Measurements from ENCODE around the gene YBX2. TPM values are rescaled to one million over a fixed set of nuclear protein-coding genes. Genes with fewer than 3 reads are reported as not detected.

Gene YBX2
- total RNA-seq, 2 donors from 2014 or later = 3.6 to 9.5 TPM

DNA sequence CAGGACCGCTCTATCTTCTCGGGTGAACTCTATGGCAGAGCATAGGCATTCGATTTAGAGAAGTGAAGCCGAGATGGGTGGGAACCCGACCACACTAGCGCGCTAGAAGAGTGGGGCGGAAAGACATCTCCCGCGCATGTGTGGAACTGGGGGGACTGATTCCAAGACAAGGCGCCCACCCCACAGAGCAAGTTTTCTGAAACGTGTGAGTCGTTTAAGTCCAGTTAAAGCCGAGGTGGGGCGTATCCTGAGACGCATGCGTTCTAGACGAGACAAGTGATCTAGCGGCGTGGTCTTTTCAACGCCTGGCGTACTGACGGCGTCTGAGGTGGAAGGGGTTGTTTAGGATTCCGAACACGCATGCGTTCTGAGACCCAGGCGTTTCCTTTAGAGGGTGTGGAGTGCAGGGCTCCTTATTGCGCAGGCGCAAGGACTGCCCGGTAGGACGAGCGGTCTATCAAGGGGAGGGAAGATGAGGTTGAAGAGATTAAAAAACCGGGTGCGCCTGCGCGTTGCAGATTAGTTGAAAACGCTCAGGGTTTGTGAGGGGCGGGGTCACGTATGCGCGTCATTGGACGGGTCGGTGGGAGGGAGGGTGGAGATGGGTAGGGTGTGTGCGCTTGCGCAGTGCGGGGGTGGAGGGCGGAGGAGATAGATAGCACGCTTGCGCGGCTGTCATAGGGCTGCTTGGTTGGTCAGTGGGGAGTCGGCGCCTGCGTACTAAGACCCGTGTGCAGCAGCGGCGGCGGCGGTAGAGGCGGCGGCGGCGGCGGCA is 12.7 kb upstream of the YBX2 start, which contains the start of gene EIF5A:
Gene EIF5A, plus strand, starts transcription at position 718 of the 775 bp plus-strand sequence. CDS start 2,008 bp downstream, outside the sequence.
- H3K4me1 Mint-ChIP-seq (ENCODE audit: low read depth) = peaks cover 41% of the 10 kb centered on the region
- H3K4me3 Mint-ChIP-seq = peak within 1 kb of the TSS; percentile 85 to 94
- peak within 1 kb of the TSS; percentile 91 for H3K27ac Mint-ChIP-seq
- no peaks in the 10 kb centered on the region for H3K27me3 Mint-ChIP-seq (ENCODE audit: low read depth)
- H3K9me3 Mint-ChIP-seq = no peaks in the 10 kb centered on the region
- ATAC-seq (replicated peaks in 1 of 2) (peak; percentile 78 to 79), DNase-seq (peak; percentile 100)
- peaks cover 27 to 32% of the 10 kb centered on the region in 2 donors for H3K36me3 Mint-ChIP-seq (ENCODE audit: insufficient read depth in 2 of 2)

DNA sequence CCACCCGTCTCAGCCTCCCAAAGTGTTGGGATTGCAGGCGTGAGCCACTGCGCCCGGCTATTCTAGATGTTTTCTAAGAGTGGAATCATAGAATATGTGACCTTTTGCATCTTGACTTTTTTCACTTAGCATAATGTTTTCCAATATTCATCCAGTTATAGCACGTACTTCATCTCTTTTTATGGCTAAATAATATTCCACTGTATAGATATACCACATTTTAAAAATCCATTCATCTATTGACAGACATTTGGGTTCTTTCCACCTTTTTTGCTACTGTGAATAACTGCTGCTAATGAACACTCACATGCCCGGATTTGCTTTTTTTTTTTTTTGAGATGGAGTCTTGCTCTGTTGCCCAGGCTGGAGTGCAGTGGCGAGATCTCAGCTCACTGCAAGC is 9.7 kb upstream of the YBX2 start:
- Mint-ChIP-seq H3K4me3 (no peak overlapping the region), H3K9me3 (no peaks in the 10 kb centered on the region), H3K27ac (no peak overlapping the region), H3K36me3 (ENCODE audit: insufficient read depth in 2 of 2) (peaks cover 7 to 8% of the 10 kb centered on the region in 2 donors), H3K27me3 (ENCODE audit: low read depth) (no peaks in the 10 kb centered on the region), H3K4me1 (ENCODE audit: low read depth) (peaks cover 12% of the 10 kb centered on the region)
- ATAC-seq (replicated peaks in 1 of 2) (no peak), DNase-seq (no peak)

DNA sequence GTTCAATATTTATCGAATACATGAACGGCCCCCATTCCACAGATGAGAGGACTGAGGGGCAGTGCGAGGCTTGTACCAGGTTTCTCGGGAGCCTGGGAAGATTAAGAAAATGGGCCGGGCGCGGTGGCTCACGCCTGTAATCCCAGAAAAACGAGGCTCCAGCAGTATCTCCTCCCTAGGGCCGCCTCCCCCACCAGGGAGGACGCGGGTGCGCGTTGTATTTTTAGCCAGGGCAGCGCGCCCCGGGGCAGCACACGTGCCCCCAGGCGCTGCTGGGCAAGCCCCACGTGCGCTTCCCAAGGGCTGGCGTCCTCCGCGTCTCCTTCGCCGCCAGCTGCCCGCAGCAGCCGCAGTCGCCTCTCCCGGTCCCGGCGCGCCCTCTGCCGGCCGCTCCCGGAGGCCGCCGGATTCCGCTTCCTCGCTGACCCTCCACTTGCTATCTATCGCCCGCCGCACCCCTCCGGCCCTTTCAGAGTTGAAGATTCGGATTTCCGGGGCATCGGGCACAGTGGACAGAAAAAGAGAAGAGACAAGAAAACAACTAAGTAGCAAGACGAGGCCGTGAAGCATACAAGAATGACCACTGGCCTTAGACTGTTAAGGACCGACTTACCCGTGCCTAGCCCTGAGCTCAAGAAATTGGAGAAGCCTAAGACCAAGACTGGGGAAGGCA is 1.9 kb upstream of the YBX2 start:
- H3K27me3 Mint-ChIP-seq (ENCODE audit: low read depth) = peaks cover 23% of the 10 kb centered on the region
- H3K4me3 Mint-ChIP-seq = peak overlapping the region; percentile 93
- peaks cover 21% of the 10 kb centered on the region for H3K4me1 Mint-ChIP-seq (ENCODE audit: low read depth)
- H3K27ac Mint-ChIP-seq = no peak overlapping the region
- DNase-seq (peak; percentile 77 to 86), ATAC-seq (replicated peaks in 1 of 2) (peak; percentile 20 to 38)
- no peaks in the 10 kb centered on the region for H3K9me3 Mint-ChIP-seq
- H3K36me3 Mint-ChIP-seq (ENCODE audit: insufficient read depth in 2 of 2) = no peaks in the 10 kb centered on the region

DNA sequence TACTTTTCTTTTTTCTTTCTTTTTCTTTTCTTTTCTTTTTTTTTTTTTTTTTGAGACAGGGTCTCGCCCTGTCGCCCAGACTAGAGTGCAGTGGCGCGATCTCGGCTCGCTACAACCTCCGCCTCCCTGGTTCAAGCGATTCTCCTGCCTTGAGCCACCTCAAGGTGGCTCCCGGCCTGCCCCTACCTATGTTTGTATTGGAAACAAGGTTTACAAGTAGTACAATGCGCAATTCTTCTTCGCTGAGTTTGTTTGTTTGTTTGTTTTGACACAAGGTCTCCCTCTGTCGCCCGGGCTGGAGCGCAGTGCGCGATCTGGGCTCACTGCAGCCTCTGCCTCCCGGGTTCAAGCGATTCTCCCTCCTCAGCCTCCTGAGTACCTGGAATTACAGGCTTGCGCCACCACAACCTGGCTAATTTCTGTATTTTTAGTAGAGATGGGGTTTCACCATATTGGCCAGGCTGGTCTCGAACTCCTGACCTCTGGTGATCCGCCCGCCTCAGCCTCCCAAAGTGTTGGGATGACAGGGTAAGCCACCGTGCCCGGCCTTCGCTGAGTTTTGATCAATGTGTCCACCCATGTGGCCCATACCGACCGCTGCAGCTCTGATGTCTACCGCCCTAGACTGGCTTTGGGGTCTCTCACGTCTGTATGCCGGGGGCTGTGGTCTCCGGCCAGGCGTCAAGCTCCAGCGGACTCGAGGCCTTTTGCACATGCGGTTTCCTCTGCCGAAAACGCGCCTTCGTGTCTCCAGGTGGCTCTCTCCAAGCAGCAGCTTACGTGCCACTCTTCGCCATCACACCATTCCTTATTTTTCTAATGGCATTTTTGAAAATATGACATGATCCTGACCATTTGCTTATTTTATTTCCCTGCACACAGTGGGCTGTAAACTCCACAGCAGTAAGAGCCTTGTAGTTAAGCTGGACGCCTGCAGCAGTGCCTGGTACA is 1.1 kb upstream of the YBX2 start:
- Mint-ChIP-seq H3K4me3 (peak overlapping the region; percentile 93), H3K27me3 (ENCODE audit: low read depth) (peaks cover 23% of the 10 kb centered on the region), H3K4me1 (ENCODE audit: low read depth) (peaks cover 21% of the 10 kb centered on the region), H3K9me3 (no peaks in the 10 kb centered on the region), H3K36me3 (ENCODE audit: insufficient read depth in 2 of 2) (no peaks in the 10 kb centered on the region), H3K27ac (peak overlapping the region; percentile 90)
- no peak for DNase-seq
- no peak for ATAC-seq (replicated peaks in 1 of 2)

DNA sequence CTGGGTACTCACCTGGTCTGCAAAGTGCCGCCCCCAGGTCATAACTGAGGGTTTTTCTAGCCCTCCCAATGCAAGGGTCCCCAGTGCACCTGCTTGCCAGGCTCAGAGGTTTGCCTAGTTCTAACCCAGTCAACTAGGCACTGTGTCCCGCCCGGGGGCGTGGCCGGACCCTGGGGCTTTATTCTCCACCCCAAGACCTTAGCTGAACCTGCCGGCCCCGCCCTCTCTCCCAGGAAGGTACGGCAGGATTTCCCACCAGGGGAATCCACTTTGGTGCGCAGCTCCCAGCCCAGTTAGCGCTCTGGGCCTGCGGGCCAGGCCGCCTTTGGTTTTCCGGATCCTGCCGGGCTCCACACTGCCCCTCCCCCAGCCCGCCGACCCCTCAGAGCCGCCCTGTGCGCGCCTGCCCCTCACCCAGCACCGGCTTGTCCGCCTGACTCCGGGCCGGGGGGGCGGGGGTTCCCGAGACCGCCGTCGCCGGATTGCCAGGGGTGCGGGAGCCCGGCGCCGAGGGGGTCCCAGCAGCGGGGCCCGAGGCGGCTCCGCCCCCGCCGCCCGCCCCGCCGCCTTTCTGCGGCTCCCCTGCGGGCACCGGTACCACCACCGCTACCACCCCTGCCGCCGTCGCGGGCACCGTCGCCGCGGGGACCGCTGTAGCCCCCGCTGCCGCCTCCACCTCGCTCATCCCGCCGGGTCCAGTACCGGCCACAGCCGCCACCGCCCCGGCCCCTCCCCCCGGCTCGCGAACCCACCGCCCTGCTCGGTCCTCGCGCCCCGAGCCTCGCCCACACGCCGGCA is 424 bp downstream of the YBX2 start:
- Mint-ChIP-seq H3K36me3 (ENCODE audit: insufficient read depth in 2 of 2) (no peaks in the 10 kb centered on the region), H3K27ac (no peak overlapping the region), H3K4me3 (peak overlapping the region; percentile 62 to 93), H3K9me3 (no peaks in the 10 kb centered on the region), H3K27me3 (ENCODE audit: low read depth) (peaks cover 23% of the 10 kb centered on the region), H3K4me1 (ENCODE audit: low read depth) (peaks cover 21% of the 10 kb centered on the region)
- ATAC-seq (replicated peaks in 1 of 2) (no peak), DNase-seq (peak in 1 of 2 donors; percentile 35)

DNA sequence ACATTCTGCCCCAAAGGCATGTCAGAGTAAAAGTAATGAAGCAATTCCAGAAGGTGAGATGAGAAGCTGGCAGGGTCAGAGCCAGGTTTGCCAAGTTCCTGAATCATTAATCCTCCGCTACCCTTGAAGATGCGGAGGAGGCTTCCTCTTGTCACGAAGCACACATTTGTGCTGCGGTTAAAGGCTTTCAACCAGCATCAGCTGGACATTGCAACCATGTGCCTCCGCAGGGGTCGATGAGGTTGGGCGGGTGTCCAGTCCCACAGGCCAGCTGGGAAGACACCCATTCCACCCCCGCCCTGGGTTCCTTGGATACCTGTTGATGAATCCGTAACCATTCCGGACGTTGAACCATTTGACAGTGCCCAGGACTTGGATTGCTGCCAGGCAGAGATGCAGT is 1.3 kb downstream of the YBX2 start:
- Mint-ChIP-seq H3K4me3 (peak overlapping the region; percentile 62 to 67), H3K27ac (no peak overlapping the region), H3K27me3 (ENCODE audit: low read depth) (peaks cover 23% of the 10 kb centered on the region), H3K36me3 (ENCODE audit: insufficient read depth in 2 of 2) (no peaks in the 10 kb centered on the region), H3K9me3 (no peaks in the 10 kb centered on the region), H3K4me1 (ENCODE audit: low read depth) (peaks cover 21% of the 10 kb centered on the region)
- DNase-seq = no peak
- ATAC-seq (replicated peaks in 1 of 2) = no peak

DNA sequence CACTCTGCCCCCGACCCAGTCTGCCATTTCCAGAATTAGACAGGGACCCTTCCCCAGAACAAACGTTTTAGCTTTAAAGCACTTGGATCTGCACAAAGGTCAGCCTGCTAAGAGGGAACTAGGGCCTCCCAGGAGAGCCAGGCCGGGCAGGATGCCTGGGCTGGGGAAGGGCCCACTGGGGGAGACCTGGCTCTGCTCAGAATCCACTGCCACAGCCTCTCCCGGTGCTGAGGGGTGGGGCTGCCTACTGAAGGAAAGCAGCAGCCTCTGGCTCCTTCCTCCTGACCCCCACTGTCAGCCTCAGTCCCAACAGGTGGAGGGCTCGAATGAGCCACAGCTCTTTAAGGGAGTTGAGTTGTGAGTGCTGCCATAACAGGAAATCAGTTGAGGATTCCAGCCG is 1.7 kb downstream of the YBX2 start:
- H3K4me1 Mint-ChIP-seq (ENCODE audit: low read depth) = peaks cover 21% of the 10 kb centered on the region
- DNase-seq = no peak
- H3K27ac Mint-ChIP-seq = no peak overlapping the region
- H3K36me3 Mint-ChIP-seq (ENCODE audit: insufficient read depth in 2 of 2) = no peaks in the 10 kb centered on the region
- no peaks in the 10 kb centered on the region for H3K9me3 Mint-ChIP-seq
- peak overlapping the region in 1 of 2 donors; percentile 67 for H3K4me3 Mint-ChIP-seq
- ATAC-seq (replicated peaks in 1 of 2) = no peak
- peaks cover 23% of the 10 kb centered on the region for H3K27me3 Mint-ChIP-seq (ENCODE audit: low read depth)

DNA sequence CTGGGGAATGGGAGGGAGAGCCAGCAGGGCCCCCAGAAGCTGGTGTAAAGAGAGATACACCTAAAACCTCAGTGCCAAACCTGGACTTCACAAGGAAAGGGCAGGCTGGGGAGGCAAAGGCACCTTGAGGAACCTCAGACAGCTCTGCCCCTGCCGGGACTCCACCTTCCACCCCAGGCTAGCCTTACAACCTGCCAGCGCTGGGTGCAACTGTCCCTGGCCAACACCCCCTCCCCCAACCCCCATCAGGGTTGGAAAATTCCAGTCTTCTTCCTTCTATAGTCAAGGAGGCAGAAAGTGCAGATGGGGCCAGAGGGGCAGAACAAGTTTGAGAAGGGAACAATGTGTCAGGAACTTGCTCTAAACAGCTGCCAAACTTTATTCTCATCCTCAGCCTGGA is 2.2 kb downstream of the YBX2 start:
- Mint-ChIP-seq H3K27ac (no peak overlapping the region), H3K4me1 (ENCODE audit: low read depth) (peaks cover 21% of the 10 kb centered on the region), H3K27me3 (ENCODE audit: low read depth) (peaks cover 23% of the 10 kb centered on the region), H3K4me3 (no peak overlapping the region), H3K9me3 (no peaks in the 10 kb centered on the region), H3K36me3 (ENCODE audit: insufficient read depth in 2 of 2) (no peaks in the 10 kb centered on the region)
- no peak for DNase-seq
- ATAC-seq (replicated peaks in 1 of 2) = no peak

DNA sequence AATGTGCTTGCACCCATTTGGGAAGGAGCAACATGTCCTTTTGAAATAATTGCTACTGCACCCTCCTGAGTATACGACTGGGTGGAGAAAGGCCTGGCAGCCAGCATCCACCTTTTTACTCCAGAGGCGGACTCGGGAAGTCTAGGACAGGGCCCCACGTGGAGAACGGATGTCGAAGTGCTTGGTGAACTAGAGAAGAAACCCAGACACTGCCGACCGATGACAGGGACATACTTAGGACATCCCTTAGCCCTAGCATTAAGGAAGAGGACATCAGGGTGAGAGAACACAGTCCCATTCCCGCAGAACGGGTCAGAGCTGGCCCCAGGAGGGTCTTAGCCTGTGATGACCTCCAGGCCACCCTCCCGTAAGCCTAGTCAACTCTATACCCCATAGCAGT is 3.8 kb downstream of the YBX2 start:
- Mint-ChIP-seq H3K27me3 (ENCODE audit: low read depth) (peaks cover 18% of the 10 kb centered on the region), H3K36me3 (ENCODE audit: insufficient read depth in 2 of 2) (no peaks in the 10 kb centered on the region)
- no peak for DNase-seq

DNA sequence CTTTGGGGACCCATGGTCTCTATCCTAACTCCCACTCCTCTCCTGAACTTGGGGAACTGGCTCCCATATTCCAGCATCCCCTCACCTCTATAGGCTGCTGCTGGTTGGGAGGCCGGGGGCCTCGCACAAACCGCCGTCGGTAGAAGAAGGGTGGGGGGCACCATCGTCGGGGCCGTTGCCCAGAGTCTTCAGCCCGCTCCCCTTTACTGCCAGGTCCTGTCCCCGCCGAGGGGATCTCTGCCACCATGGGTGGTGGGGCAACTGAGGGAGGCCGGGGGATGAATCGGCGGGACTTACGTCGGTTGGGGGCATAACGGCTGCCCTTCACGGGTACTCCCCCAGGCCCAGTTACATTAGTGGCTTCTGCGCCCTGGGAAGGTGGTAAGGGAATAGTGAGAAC is 4.3 kb downstream of the YBX2 start:
- Mint-ChIP-seq H3K4me1 (ENCODE audit: low read depth) (peaks cover 4% of the 10 kb centered on the region), H3K36me3 (ENCODE audit: insufficient read depth in 2 of 2) (no peaks in the 10 kb centered on the region), H3K9me3 (no peaks in the 10 kb centered on the region), H3K27me3 (ENCODE audit: low read depth) (peaks cover 13% of the 10 kb centered on the region), H3K27ac (no peak overlapping the region), H3K4me3 (no peak overlapping the region)
- ATAC-seq (replicated peaks in 1 of 2) (no peak), DNase-seq (no peak)

More for the DNA sequence above, 3.8 kb downstream of the YBX2 start:
- Mint-ChIP-seq H3K27ac (no peak overlapping the region), H3K9me3 (no peaks in the 10 kb centered on the region), H3K4me3 (no peak overlapping the region), H3K4me1 (ENCODE audit: low read depth) (peaks cover 10% of the 10 kb centered on the region)
- ATAC-seq (replicated peaks in 1 of 2) = no peak

DNA sequence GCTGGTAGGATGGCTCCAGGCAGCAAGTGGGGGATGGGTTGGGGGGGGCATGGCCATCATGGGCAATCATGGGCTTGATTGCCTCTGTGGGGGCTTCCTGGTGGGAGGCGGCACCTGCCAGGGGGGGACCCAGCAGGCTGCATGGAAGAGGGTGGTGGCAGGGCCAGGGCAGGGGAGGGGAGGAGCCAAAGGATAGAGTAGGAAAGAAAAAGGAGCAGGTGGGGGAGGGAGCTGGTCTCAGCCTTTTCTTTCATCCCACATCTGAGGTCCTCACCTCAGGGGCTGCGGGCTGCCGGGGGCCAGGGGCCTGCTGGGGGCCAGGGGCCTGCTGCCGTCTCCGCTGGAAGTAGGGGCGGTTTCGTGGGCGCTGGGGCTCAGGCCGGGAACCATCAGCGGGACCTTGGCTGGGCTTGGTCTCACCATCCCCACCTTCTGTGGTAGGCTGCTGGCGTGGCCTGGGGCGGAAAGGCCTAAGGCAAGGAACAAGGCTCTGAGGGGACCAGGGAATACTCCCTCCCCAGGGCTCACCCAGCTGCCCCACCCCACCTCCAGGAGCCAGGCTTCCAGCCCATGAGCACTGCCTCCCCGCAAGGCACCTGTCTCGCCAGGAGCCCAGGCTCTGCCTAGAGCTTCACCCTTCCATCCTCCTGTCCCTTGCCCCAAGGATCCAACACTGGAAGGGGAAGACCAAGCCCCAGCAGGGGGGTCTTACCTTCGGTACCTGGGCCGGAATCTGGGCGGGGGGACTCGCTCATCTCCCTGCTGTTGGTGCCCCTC is 5.0 kb downstream of the YBX2 start:
- DNase-seq (no peak), ATAC-seq (replicated peaks in 1 of 2) (no peak)
- Mint-ChIP-seq H3K27me3 (ENCODE audit: low read depth) (peaks cover 9% of the 10 kb centered on the region), H3K9me3 (no peaks in the 10 kb centered on the region), H3K4me1 (ENCODE audit: low read depth) (no peaks in the 10 kb centered on the region), H3K4me3 (no peak overlapping the region), H3K36me3 (ENCODE audit: insufficient read depth in 2 of 2) (no peaks in the 10 kb centered on the region), H3K27ac (no peak overlapping the region)

DNA sequence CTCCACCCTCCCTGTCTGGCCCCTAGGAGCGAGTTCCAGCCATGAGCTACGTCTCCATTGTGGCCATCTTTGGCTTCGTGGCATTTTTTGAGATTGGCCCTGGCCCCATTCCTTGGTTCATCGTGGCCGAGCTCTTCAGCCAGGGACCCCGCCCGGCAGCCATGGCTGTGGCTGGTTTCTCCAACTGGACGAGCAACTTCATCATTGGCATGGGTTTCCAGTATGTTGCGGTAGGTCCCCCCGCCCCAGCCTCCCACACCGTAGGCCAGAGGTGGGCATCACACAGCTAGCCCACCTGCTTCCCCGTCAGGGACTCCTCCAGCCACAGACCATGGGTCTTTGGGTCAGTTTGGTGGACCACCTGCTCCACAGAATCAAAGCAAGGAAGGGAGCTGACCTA is 8.8 kb downstream of the YBX2 start:
- no peak overlapping the region for H3K27ac Mint-ChIP-seq
- DNase-seq (no peak), ATAC-seq (replicated peaks in 1 of 2) (no peak)
- peaks cover 19% of the 10 kb centered on the region for H3K4me1 Mint-ChIP-seq (ENCODE audit: low read depth)
- no peak overlapping the region for H3K4me3 Mint-ChIP-seq
- H3K27me3 Mint-ChIP-seq (ENCODE audit: low read depth) = peaks cover 22% of the 10 kb centered on the region
- H3K36me3 Mint-ChIP-seq (ENCODE audit: insufficient read depth in 2 of 2) = no peaks in the 10 kb centered on the region
- no peaks in the 10 kb centered on the region for H3K9me3 Mint-ChIP-seq

Data from activated T-cell treated with anti-CD3 and anti-CD28 coated beads, Interleukin-2, amount 50 U/mL, for 72 hours (primary cell).